HEK293 (cell line): ENCODE data around the gene ECD.

Experiments used
- CTCF ChIA-PET: fragments of 350-600 bp; formaldehyde crosslinking; extraction: SDS; loops from one replicate; lab custom pipeline; 2021; ENCODE audit warnings: antibody characterized with exemption; lab: Yijun Ruan, JAX
- POLR2A ChIA-PET: fragments of 300-600 bp; formaldehyde crosslinking; extraction: SDS; loops from one replicate; lab custom pipeline; 2020; ENCODE audit warnings: antibody characterized with exemption, inconsistent platforms; lab: Yijun Ruan, JAX
- H3K27ac ChIP-seq: fragments of 200-500 bp; sonication (Bioruptor generic); 2 replicates; pipeline ENCODE4 v1.5.1; 2014; ENCODE audit warnings: low read depth, low read length, control low read depth, inconsistent platforms; ENCODE audit errors: extremely low read depth
- H3K36me3 ChIP-seq, 2 experiments: fragments of 200-500 bp in 1 of 2; sonication (Bioruptor generic) in 1 of 2; 1 replicate in 1 of 2; 2 replicates in 1 of 2; pipeline ENCODE4 v1.5.1; 2014 to 2017; ENCODE audit warnings: inconsistent platforms in 2 of 2, low read length in 2 of 2; ENCODE audit not compliant: control insufficient read depth in 2 of 2, insufficient read depth in 1 of 2
- H3K4me1 ChIP-seq: fragments of 200-500 bp; sonication (Bioruptor generic); 2 replicates; pipeline ENCODE4 v1.5.1; 2014; ENCODE audit warnings: mild to moderate bottlenecking, low read length, inconsistent platforms; ENCODE audit not compliant: control insufficient read depth, insufficient read depth
- H3K4me3 ChIP-seq: 2 replicates; pipeline ENCODE4 v1.5.1; 2011; ENCODE audit warnings: low read depth, mild to moderate bottlenecking, control low read depth, low read length, moderate library complexity
- H3K9me3 ChIP-seq: fragments of 200-500 bp; sonication (Bioruptor generic); 2 replicates; pipeline ENCODE4 v1.5.1; 2014; ENCODE audit warnings: low read depth, low read length, inconsistent platforms; ENCODE audit not compliant: control insufficient read depth, insufficient read depth
- FEZF1 ChIP-seq: fragments of 450-650 bp; formaldehyde crosslinking; IDR thresholded peaks from 2 replicates; pipeline ENCODE4 v1.5.1; 2016; ENCODE audit warnings: missing biosample characterization, missing genetic modification characterization
- GLI2 ChIP-seq: fragments of 450-650 bp; formaldehyde crosslinking; IDR thresholded peaks from 2 replicates; pipeline ENCODE4; 2017; ENCODE audit warnings: missing biosample characterization, missing genetic modification characterization, low read depth, borderline replicate concordance
- KLF1 ChIP-seq: fragments of 450-650 bp; formaldehyde crosslinking; IDR thresholded peaks from 2 replicates; pipeline ENCODE4 v1.5.1; 2016; ENCODE audit warnings: missing biosample characterization, missing genetic modification characterization
- SCRT1 ChIP-seq: fragments of 450-650 bp; formaldehyde crosslinking; IDR thresholded peaks from 2 replicates; pipeline ENCODE4 v1.5.1; 2016; ENCODE audit warnings: missing biosample characterization, missing genetic modification characterization, borderline replicate concordance
- ZBTB17 ChIP-seq: fragments of 450-650 bp; formaldehyde crosslinking; IDR thresholded peaks from 2 replicates; pipeline ENCODE4 v1.5.1; 2016; ENCODE audit warnings: missing biosample characterization, missing genetic modification characterization
- ZIC2 ChIP-seq: fragments of 450-650 bp; formaldehyde crosslinking; IDR thresholded peaks from 2 replicates; pipeline ENCODE4 v1.5.1; 2016; ENCODE audit warnings: missing biosample characterization, missing genetic modification characterization
- ZNF10 ChIP-seq: fragments of 450-650 bp; formaldehyde crosslinking; IDR thresholded peaks from 2 replicates; pipeline ENCODE4 v1.5.1; 2017; ENCODE audit warnings: missing biosample characterization, missing genetic modification characterization
- ZNF138 ChIP-seq: fragments of 450-650 bp; formaldehyde crosslinking; IDR thresholded peaks from 2 replicates; pipeline ENCODE4 v1.5.1; 2016; ENCODE audit warnings: missing biosample characterization, missing genetic modification characterization, borderline replicate concordance
- ZNF19 ChIP-seq: fragments of 450-650 bp; formaldehyde crosslinking; IDR thresholded peaks from 2 replicates; pipeline ENCODE4; 2016; ENCODE audit warnings: missing biosample characterization, missing genetic modification characterization, low read depth
- ZNF585B ChIP-seq: fragments of 450-650 bp; formaldehyde crosslinking; IDR thresholded peaks from 2 replicates; pipeline ENCODE4 v1.5.1; 2016; ENCODE audit warnings: missing biosample characterization, missing genetic modification characterization
- ZNF658 ChIP-seq: fragments of 450-650 bp; formaldehyde crosslinking; IDR thresholded peaks from 2 replicates; pipeline ENCODE4; 2016; ENCODE audit warnings: missing biosample characterization, missing genetic modification characterization
- ZSCAN23 ChIP-seq: fragments of 450-650 bp; formaldehyde crosslinking; IDR thresholded peaks from 2 replicates; pipeline ENCODE4 v1.5.1; 2016; ENCODE audit warnings: missing biosample characterization, missing genetic modification characterization
- ZSCAN30 ChIP-seq: fragments of 450-650 bp; IDR thresholded peaks from 2 replicates; pipeline ENCODE4 v1.5.1; 2018; ENCODE audit warnings: missing biosample characterization, mild to moderate bottlenecking, missing genetic modification characterization, moderate library complexity
- ZXDB ChIP-seq: fragments of 450-650 bp; formaldehyde crosslinking; IDR thresholded peaks from 2 replicates; pipeline ENCODE4 v1.5.1; 2016; ENCODE audit warnings: missing biosample characterization, missing genetic modification characterization
- TF ChIP-seq, protein P1 (sequence below): fragments of 450-650 bp; formaldehyde crosslinking; IDR thresholded peaks from 2 replicates; pipeline ENCODE4 v1.5.1; 2016; ENCODE audit warnings: missing biosample characterization, missing genetic modification characterization
- TF ChIP-seq, protein P2 (sequence below): fragments of 450-650 bp; formaldehyde crosslinking; IDR thresholded peaks from 2 replicates; pipeline ENCODE4 v1.5.1; 2017; ENCODE audit warnings: missing biosample characterization, missing genetic modification characterization
- TF ChIP-seq, protein P3 (sequence below): fragments of 450-650 bp; formaldehyde crosslinking; IDR thresholded peaks from 2 replicates; pipeline ENCODE4 v1.5.1; 2016; ENCODE audit warnings: missing biosample characterization, missing genetic modification characterization, low read depth
- TF ChIP-seq, protein P4 (sequence below): fragments of 450-650 bp; formaldehyde crosslinking; IDR thresholded peaks from 2 replicates; pipeline ENCODE4 v1.5.1; 2017; ENCODE audit warnings: missing biosample characterization, missing genetic modification characterization

The ECD gene

GRCh38 chr10:73205081-73205480 lies 37.3 kb upstream of the ECD start (continued):
- no peak for TF ChIP-seq ZXDB (tag by site-specific recombination)
- TF ChIP-seq ZNF658 (tag by site-specific recombination): no peak
- no peak for TF ChIP-seq GLI2 (tag by site-specific recombination)
- no peak for TF ChIP-seq KLF1 (tag by site-specific recombination)

DNA sequence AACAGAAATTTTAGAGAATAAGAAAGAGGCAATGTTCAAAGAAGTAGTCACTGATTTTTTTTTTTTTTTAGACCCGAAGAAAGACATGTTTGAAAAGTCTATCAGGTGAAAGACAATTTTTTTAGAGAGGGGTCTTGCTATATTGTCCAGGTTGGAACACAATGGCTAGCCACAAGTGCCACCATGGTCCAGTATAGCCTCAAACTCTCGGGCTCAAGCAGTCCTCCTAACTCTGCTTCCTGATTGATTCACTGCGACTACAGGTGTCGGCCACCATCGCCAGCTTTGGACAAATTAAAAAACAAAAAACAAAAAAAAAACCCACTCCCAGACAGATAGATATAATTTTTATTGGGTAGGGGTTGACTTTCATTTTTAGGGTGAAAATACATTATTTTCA lies 22.4 kb upstream of the ECD start:
- Histone ChIP-seq H3K4me3 (no peak overlapping the region), H3K9me3 (no peaks in the 10 kb centered on the region), H3K36me3 (peaks cover 5 to 13% of the 10 kb centered on the region in 2 experiments), H3K27ac (no peak overlapping the region), H3K4me1 (no peaks in the 10 kb centered on the region)
- ChIA-PET POLR2A (no interaction called here), CTCF (interaction anchor here (0.6 kb wide), 2 partner anchors 29 to 127 kb away, joined by 3 read pairs; no protein-coding TSS in a partner anchor)
- TF ChIP-seq ZNF138 (tag by site-specific recombination): no peak

GRCh38 chr10:73186266-73186665 lies 18.5 kb upstream of the ECD start:
- ChIA-PET CTCF (no interaction called here), POLR2A (no interaction called here)
- H3K9me3 ChIP-seq: no peaks in the 10 kb centered on the region
- H3K4me1 ChIP-seq: no peaks in the 10 kb centered on the region
- TF ChIP-seq, protein P1, sequence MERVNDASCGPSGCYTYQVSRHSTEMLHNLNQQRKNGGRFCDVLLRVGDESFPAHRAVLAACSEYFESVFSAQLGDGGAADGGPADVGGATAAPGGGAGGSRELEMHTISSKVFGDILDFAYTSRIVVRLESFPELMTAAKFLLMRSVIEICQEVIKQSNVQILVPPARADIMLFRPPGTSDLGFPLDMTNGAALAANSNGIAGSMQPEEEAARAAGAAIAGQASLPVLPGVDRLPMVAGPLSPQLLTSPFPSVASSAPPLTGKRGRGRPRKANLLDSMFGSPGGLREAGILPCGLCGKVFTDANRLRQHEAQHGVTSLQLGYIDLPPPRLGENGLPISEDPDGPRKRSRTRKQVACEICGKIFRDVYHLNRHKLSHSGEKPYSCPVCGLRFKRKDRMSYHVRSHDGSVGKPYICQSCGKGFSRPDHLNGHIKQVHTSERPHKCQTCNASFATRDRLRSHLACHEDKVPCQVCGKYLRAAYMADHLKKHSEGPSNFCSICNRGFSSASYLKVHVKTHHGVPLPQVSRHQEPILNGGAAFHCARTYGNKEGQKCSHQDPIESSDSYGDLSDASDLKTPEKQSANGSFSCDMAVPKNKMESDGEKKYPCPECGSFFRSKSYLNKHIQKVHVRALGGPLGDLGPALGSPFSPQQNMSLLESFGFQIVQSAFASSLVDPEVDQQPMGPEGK: no peak
- peaks cover 0 to 17% of the 10 kb centered on the region in 2 experiments; a peak in 2 of 3 replicates for H3K36me3 ChIP-seq
- H3K27ac ChIP-seq: no peak overlapping the region
- H3K4me3 ChIP-seq: no peak overlapping the region

- Histone ChIP-seq H3K4me1 (no peaks in the 10 kb centered on the region), H3K9me3 (no peaks in the 10 kb centered on the region), H3K36me3 (peaks cover 7 to 29% of the 10 kb centered on the region in 2 experiments), H3K27ac (no peak overlapping the region), H3K4me3 (no peak overlapping the region)
- no peak for TF ChIP-seq ZNF19 (tag by site-specific recombination)
- no peak for TF ChIP-seq ZNF585B (tag by site-specific recombination)
- TF ChIP-seq ZBTB17 (tag by site-specific recombination): no peak
- no peak for TF ChIP-seq ZSCAN23 (tag by site-specific recombination)
- TF ChIP-seq SCRT1 (tag by site-specific recombination): no peak
- TF ChIP-seq, protein P2, sequence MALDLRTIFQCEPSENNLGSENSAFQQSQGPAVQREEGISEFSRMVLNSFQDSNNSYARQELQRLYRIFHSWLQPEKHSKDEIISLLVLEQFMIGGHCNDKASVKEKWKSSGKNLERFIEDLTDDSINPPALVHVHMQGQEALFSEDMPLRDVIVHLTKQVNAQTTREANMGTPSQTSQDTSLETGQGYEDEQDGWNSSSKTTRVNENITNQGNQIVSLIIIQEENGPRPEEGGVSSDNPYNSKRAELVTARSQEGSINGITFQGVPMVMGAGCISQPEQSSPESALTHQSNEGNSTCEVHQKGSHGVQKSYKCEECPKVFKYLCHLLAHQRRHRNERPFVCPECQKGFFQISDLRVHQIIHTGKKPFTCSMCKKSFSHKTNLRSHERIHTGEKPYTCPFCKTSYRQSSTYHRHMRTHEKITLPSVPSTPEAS (tag by site-specific recombination): no peak
- POLR2A ChIA-PET: interaction anchor here (0.6 to 1.9 kb wide), 2 partner anchors 12 to 15 kb away, joined by 3 to 5 read pairs; no protein-coding TSS in a partner anchor
- CTCF ChIA-PET: interaction anchor here (0.7 kb wide), 1 partner anchor 158 kb away, joined by 5 read pairs; no protein-coding TSS in a partner anchor
Measured at GRCh38 chr10:73183667-73184281, 16.0 kb upstream of the ECD start.

- Histone ChIP-seq H3K4me1 (no peaks in the 10 kb centered on the region), H3K36me3 (peaks cover 13 to 37% of the 10 kb centered on the region in 2 experiments), H3K9me3 (no peaks in the 10 kb centered on the region), H3K4me3 (no peak overlapping the region), H3K27ac (no peak overlapping the region)
- ChIA-PET POLR2A (interaction anchor here (1.9 kb wide), 1 partner anchor 14 kb away, joined by 5 read pairs; no protein-coding TSS in a partner anchor), CTCF (interaction anchor here (0.7 kb wide), 1 partner anchor 38 kb away, joined by 3 read pairs; no protein-coding TSS in a partner anchor)
- TF ChIP-seq, protein P3, sequence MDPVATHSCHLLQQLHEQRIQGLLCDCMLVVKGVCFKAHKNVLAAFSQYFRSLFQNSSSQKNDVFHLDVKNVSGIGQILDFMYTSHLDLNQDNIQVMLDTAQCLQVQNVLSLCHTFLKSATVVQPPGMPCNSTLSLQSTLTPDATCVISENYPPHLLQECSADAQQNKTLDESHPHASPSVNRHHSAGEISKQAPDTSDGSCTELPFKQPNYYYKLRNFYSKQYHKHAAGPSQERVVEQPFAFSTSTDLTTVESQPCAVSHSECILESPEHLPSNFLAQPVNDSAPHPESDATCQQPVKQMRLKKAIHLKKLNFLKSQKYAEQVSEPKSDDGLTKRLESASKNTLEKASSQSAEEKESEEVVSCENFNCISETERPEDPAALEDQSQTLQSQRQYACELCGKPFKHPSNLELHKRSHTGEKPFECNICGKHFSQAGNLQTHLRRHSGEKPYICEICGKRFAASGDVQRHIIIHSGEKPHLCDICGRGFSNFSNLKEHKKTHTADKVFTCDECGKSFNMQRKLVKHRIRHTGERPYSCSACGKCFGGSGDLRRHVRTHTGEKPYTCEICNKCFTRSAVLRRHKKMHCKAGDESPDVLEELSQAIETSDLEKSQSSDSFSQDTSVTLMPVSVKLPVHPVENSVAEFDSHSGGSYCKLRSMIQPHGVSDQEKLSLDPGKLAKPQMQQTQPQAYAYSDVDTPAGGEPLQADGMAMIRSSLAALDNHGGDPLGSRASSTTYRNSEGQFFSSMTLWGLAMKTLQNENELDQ: no peak
- TF ChIP-seq, protein P4, sequence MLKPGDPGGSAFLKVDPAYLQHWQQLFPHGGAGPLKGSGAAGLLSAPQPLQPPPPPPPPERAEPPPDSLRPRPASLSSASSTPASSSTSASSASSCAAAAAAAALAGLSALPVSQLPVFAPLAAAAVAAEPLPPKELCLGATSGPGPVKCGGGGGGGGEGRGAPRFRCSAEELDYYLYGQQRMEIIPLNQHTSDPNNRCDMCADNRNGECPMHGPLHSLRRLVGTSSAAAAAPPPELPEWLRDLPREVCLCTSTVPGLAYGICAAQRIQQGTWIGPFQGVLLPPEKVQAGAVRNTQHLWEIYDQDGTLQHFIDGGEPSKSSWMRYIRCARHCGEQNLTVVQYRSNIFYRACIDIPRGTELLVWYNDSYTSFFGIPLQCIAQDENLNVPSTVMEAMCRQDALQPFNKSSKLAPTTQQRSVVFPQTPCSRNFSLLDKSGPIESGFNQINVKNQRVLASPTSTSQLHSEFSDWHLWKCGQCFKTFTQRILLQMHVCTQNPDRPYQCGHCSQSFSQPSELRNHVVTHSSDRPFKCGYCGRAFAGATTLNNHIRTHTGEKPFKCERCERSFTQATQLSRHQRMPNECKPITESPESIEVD (tag by site-specific recombination): peak; percentile 73
- peak; percentile 78 for TF ChIP-seq ZIC2 (tag by site-specific recombination)
- TF ChIP-seq ZNF10 (tag by site-specific recombination): no peak
- TF ChIP-seq ZSCAN30 (tag by site-specific recombination): 0 out of 2 replicates have a peak, but pooled peaks have one; percentile 26
- TF ChIP-seq FEZF1 (tag by site-specific recombination): peak; percentile 69
Measured at GRCh38 chr10:73182568-73182967, 14.8 kb upstream of the ECD start.
